Common myeloid progenitor, CD34-positive (primary cell): Measurements from ENCODE around the gene IL25.
"Not testable (repeated sequence)": the region's sequence is repeated elsewhere in the genome, so short reads cannot be mapped to it uniquely, and the experiment has no call there.

Experiments used
- CTCF ChIA-PET: fragments of 350-600 bp; sonication (Branson Sonifier 250); formaldehyde crosslinking; loops from one replicate; lab custom pipeline; 2021; ENCODE audit warnings: antibody characterized with exemption; lab: Charles Lee
- POLR2A ChIA-PET: fragments of 350-600 bp; sonication (Branson Sonifier 250); formaldehyde crosslinking; loops from one replicate; lab custom pipeline; 2021; ENCODE audit warnings: antibody characterized with exemption; lab: Charles Lee
- DNase-seq, 3 donors: peaks; one replicate each; pipeline versions ENCODE4 v3.0.0 to v3.0.0-alpha.2; 2013
- H3K27ac ChIP-seq, 2 experiments: 1 replicate in 1 of 2; 2 replicates in 1 of 2; pipeline ENCODE4 v1.7.0; 2013; ENCODE audit warnings: inconsistent platforms in 2 of 2, low read length in 2 of 2, mild to moderate bottlenecking in 2 of 2, low read depth in 1 of 2, moderate library complexity in 1 of 2; ENCODE audit not compliant: severe bottlenecking in 2 of 2, insufficient read depth in 1 of 2, poor library complexity in 1 of 2
- H3K27me3 ChIP-seq, 5 experiments: replicated peaks in 2 of 5; 1 replicate in 3 of 5; 2 replicates in 2 of 5; pipeline versions ENCODE4 v1.6.1 to v1.7.0; 2013; ENCODE audit warnings: low read length in 4 of 5, mild to moderate bottlenecking in 2 of 5, moderate library complexity in 2 of 5, inconsistent platforms in 1 of 5; ENCODE audit not compliant: insufficient read depth in 5 of 5, control insufficient read depth in 4 of 5
- H3K36me3 ChIP-seq, 4 experiments: 1 replicate in 2 of 4; 2 replicates in 2 of 4; pipeline versions ENCODE4 v1.6.1 to v1.7.0; 2013; ENCODE audit warnings: low read length in 3 of 4, control low read depth in 1 of 4, mild to moderate bottlenecking in 1 of 4; ENCODE audit not compliant: control insufficient read depth in 4 of 4, insufficient read depth in 4 of 4
- H3K4me1 ChIP-seq, 4 experiments: 1 replicate in 3 of 4; 2 replicates in 1 of 4; pipeline versions ENCODE4 v1.6.1 to v1.7.1; 2013; ENCODE audit warnings: low read length in 3 of 4, mild to moderate bottlenecking in 3 of 4, control low read depth in 1 of 4, inconsistent platforms in 1 of 4, moderate library complexity in 1 of 4; ENCODE audit not compliant: control insufficient read depth in 4 of 4, insufficient read depth in 4 of 4; ENCODE audit errors: control extremely low read depth in 1 of 4
- H3K4me3 ChIP-seq, 7 experiments: 1 replicate in 4 of 7; 2 replicates in 3 of 7; pipeline versions ENCODE4 v1.5.1 to v1.7.0; 2013; ENCODE audit warnings: mild to moderate bottlenecking in 7 of 7, low read length in 6 of 7, moderate library complexity in 6 of 7, inconsistent platforms in 2 of 7, low read depth in 2 of 7, control low read depth in 1 of 7; ENCODE audit not compliant: insufficient read depth in 4 of 7, control insufficient read depth in 1 of 7; ENCODE audit errors: extremely low read depth in 1 of 7
- H3K9me3 ChIP-seq, 5 experiments: 1 replicate in 4 of 5; 2 replicates in 1 of 5; pipeline versions ENCODE4 v1.6.1 to v1.7.1; 2013; ENCODE audit warnings: low read length in 4 of 5, mild to moderate bottlenecking in 2 of 5, inconsistent platforms in 1 of 5, low read depth in 1 of 5, moderate library complexity in 1 of 5; ENCODE audit not compliant: control insufficient read depth in 4 of 5, insufficient read depth in 2 of 5; ENCODE audit errors: control extremely low read depth in 1 of 5
- WGBS: methylation state at CpG from one replicate; pipeline ENCODE4 v1.1.5; 2013; ENCODE audit not compliant: insufficient coverage; 5-methylcytosine and 5-hydroxymethylcytosine counted together

Gene IL25

DNA sequence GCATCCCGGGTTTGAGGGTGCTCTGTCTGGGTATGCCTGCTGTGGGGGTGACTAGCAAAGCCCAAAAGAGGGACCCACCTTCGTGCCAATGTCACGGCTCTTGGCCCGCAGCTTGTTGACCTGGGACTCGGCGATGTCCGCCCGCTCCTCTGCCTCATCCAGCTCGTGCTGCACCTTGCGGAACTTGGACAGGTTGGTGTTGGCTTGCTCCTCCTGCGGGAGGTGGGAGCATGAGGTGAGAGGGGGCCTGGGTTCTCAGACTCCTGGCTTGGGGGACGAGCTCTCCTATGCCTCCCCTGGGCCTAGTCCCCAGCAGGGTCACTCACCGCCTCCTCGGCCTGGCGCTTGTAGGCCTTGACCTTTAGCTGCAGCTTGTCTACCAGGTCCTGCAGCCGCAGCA lies 41.1 kb downstream of the IL25 start:
- Histone ChIP-seq H3K9me3 (no peaks in the 10 kb centered on the region), H3K4me1 (no peaks in the 10 kb centered on the region), H3K4me3 (no peak overlapping the region), H3K36me3 (no peaks in the 10 kb centered on the region), H3K27me3 (peaks cover 0 to 2% (median 0%) of the 10 kb centered on the region in 5 experiments), H3K27ac (no peak overlapping the region)
- WGBS: 93% methylated on average over 16 of the region's 16 CpGs
- CTCF ChIA-PET: interaction anchor here (0.8 kb wide), 1 partner anchor 34 kb away, joined by 4 read pairs; no protein-coding TSS in a partner anchor
- DNase-seq: no peak
- POLR2A ChIA-PET: no interaction called here

DNA sequence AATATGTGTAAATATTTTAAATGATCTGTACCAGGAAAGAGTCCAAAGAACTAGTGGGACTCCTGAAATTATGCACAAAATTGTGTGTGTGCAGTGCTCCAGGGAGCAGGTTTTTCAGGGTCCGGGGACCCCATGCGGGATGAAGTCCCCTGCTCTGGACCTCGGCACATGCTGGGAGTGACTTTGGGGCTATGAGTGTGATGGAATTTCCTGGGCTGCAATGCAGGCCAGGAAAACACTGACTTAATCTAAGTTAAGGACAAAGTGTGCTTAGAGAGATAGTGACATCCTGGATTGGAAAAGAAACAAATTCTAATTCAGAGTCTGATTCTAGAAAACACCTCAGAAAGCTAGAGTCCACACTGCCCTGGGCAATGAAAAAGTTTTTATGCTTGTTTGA lies 41.6 kb downstream of the IL25 start:
- DNase-seq: no peak
- 64% methylated on average over 3 of the region's 3 CpGs for WGBS
- Histone ChIP-seq H3K36me3 (no peaks in the 10 kb centered on the region), H3K4me3 (no peak overlapping the region), H3K27ac (no peak overlapping the region), H3K4me1 (no peaks in the 10 kb centered on the region), H3K27me3 (peaks cover 0 to 2% (median 0%) of the 10 kb centered on the region in 5 experiments), H3K9me3 (no peaks in the 10 kb centered on the region)
- CTCF ChIA-PET: interaction anchor here (2.0 kb wide), 1 partner anchor 21 kb away, joined by 4 read pairs; the partner anchor contains the start of gene MYH7
- POLR2A ChIA-PET: no interaction called here

DNA sequence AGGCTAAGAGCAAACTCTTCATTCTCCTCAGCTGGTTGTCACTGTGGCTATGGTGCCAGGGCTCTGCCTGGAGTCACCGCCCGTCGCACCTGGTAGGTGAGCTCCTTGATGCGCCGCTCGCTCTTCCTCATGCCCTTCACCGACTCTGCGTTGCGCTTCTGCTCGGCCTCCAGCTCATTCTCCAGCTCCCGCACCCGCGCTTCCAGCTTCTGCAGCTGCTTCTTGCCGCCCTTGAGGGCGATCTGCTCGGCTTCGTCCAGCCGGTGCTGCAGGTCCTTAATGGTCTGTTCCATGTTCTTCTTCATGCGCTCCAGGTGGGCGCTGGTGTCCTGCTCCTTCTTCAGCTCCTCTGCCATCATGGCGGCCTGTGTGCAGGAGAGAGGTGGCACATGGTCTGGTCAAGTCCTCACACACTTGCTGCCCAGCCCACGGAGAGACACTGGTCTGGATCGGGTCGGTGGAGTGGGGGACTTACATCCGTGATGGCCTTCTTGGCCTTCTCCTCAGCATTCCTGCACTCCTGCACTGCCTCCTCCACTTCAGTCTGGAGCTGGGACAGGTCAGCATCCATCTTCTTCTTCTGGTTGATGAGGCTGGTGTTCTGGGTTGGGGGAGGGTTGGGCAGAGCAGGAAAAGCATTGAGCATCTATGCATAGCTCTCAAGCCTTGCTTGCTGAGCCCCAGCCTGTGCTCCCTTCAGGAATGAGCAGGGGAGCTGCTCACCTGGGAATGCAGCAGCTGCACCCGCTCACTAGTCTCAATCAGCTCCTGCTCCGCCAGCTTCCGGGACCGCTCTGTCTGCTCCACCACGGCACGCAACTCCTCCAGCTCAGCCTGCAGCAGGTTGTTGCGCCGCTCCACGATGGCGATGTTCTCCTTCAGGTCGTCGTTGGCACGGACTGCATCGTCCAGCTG lies 42.6 kb downstream of the IL25 start:
- 97% methylated on average over 29 of the region's 39 CpGs for WGBS
- ChIA-PET POLR2A (no interaction called here), CTCF (interaction anchor here (2.0 kb wide), 1 partner anchor 21 kb away, joined by 4 read pairs; the partner anchor contains the start of gene MYH7)
- Histone ChIP-seq H3K27me3 (peaks cover 0 to 2% (median 0%) of the 10 kb centered on the region in 5 experiments), H3K36me3 (no peaks in the 10 kb centered on the region), H3K4me1 (no peaks in the 10 kb centered on the region), H3K27ac (no peak overlapping the region), H3K4me3 (no peak overlapping the region), H3K9me3 (no peaks in the 10 kb centered on the region)
- no peak for DNase-seq

DNA sequence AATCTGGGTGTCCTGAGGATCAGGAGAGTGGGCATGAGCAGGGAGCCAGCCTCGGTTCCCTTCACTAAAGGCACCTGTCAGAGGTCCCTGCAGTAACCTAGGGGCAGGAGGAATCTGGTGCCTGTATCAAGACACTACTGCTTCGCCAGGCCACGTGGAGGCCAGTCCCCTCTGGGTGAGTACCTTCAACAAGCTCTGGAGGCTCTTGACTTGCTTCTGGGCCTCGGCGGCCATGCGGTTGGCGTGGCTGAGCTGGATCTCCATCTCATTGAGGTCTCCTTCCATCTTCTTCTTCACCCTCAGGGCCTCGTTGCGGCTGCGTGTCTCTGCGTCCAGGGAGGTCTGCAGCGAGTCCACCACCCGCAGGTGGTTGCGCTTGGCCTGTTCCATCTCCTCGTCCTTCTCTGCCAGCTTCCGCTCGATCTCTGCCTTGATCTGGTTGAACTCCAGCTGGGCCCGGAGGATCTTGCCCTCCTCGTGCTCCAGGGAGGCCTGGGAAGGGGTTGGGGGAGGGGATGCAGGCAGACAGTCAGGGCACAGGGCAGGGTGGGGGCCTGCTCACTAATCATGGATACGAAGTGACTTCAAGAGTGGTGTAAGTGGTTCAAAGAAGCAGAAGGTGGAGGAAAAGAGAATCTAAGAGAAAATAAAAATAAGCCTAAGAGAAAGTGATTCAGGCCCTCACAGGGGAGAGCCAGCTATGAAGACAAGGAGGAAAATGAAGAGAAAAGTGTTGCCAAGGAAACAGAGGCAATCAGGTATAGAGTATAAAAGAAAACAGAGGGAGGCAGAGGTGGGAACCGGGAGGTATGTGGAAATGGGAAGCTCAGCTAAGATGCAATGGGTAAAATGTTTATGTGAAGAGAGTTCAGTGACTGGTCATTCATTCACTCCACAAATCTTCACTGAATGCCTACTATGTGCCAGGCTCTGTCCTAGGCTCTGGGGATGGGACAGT lies 43.5 kb downstream of the IL25 start:
- ChIA-PET POLR2A (no interaction called here), CTCF (interaction anchor here (0.6 to 2.0 kb wide), 6 partner anchors 10 to 193 kb away, joined by 3 to 5 read pairs (median 3); partner anchors contain the start of gene MYH7)
- 98% methylated on average over 13 of the region's 21 CpGs for WGBS
- no peak for DNase-seq
- Histone ChIP-seq H3K9me3 (no peaks in the 10 kb centered on the region), H3K27me3 (peaks cover 0 to 2% (median 0%) of the 10 kb centered on the region in 5 experiments), H3K27ac (no peak overlapping the region), H3K36me3 (no peaks in the 10 kb centered on the region), H3K4me3 (no peak overlapping the region), H3K4me1 (no peaks in the 10 kb centered on the region)

GRCh38 chr14:23416801-23417200 lies 44.2 kb downstream of the IL25 start:
- H3K27me3 ChIP-seq: peaks cover 0 to 2% (median 0%) of the 10 kb centered on the region in 5 experiments
- H3K9me3 ChIP-seq: no peaks in the 10 kb centered on the region
- CTCF ChIA-PET: interaction anchor here (0.8 to 1.7 kb wide), 4 partner anchors 9 to 31 kb away, joined by 3 to 5 read pairs (median 3); no protein-coding TSS in a partner anchor
- WGBS: 95% methylated on average over 11 of the region's 11 CpGs
- no peaks in the 10 kb centered on the region for H3K4me1 ChIP-seq
- no peak overlapping the region for H3K27ac ChIP-seq
- no peak for DNase-seq
- POLR2A ChIA-PET: no interaction called here
- no peak overlapping the region for H3K4me3 ChIP-seq
- no peaks in the 10 kb centered on the region for H3K36me3 ChIP-seq

DNA sequence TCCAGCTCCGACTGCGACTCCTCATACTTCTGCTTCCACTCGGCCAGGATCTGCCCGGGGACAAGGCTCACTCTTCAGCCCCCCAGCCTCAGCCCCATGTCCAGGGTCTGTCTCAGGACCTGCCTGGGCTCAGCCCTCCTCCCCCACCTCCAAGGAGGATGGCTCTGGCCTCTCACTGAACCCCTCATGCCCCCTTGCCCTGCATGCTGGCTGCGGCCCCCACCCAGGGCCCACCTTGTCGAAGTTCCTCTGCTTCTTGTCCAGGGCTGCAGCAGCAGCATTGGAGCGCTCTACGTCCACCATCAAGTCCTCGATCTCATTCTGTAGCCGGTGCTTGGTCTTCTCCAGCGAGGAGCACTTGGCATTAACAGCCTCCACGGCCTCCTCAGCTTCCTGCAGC lies 44.7 kb downstream of the IL25 start:
- DNase-seq, H3K4me1 ChIP-seq, H3K36me3 ChIP-seq, H3K4me3 ChIP-seq, H3K27me3 ChIP-seq, POLR2A ChIA-PET, H3K27ac ChIP-seq, H3K9me3 ChIP-seq: not testable (repeated sequence)
- CTCF ChIA-PET: interaction anchor here (1.2 to 1.8 kb wide), 5 partner anchors 9 to 30 kb away, joined by 3 to 6 read pairs (median 4); no protein-coding TSS in a partner anchor
- 92% methylated on average over 10 of the region's 12 CpGs for WGBS
